T-helper 17 cell (primary cell): ENCODE measurements around the gene SND1. TPM values are rescaled to one million over a fixed set of nuclear protein-coding genes. Genes with fewer than 3 reads are reported as not detected.

ENCODE experiments used
- ATAC-seq: fragments of 150-1000 bp; cut with Tn5 transposase; 2 replicates; pipeline ENCODE4 v1.10.0; 2021; ENCODE audit warnings: mild to moderate bottlenecking, moderate library complexity
- DNase-seq, 3 donors: peaks; one replicate each; pipeline versions ENCODE4 v3.0.0 to v3.0.0-alpha.2; 2020 to 2021
- H3K9me3 ChIP-seq: one replicate; pipeline ENCODE4 v1.7.0; 2013; ENCODE audit warnings: low read length, mild to moderate bottlenecking; ENCODE audit not compliant: control insufficient read depth, poor library complexity, severe bottlenecking
- H3K27ac Mint-ChIP-seq: one replicate; pipeline ENCODE4 v1.8.0; 2022; ENCODE audit warnings: mild to moderate bottlenecking, moderate library complexity, mixed read lengths
- H3K27me3 Mint-ChIP-seq: one replicate; pipeline ENCODE4 v1.8.0; 2022; ENCODE audit warnings: mixed read lengths
- H3K36me3 Mint-ChIP-seq: one replicate; pipeline ENCODE4 v1.8.0; 2022; ENCODE audit warnings: low read depth, mixed read lengths
- H3K4me1 Mint-ChIP-seq: one replicate; pipeline ENCODE4 v1.8.0; 2022; ENCODE audit warnings: mild to moderate bottlenecking, mixed read lengths
- H3K4me3 Mint-ChIP-seq: one replicate; pipeline ENCODE4 v1.8.0; 2022; ENCODE audit warnings: mild to moderate bottlenecking, moderate library complexity, mixed read lengths
- total RNA-seq, 4 donors: library from RNA in 2 of 4; stranded (reverse) in 2 of 4; gene quantifications; one replicate each; pipeline ENCODE4 v1.2.3 and lab custom pipeline; 2022 to 2026

Gene SND1
- total RNA-seq, 2 donors from 2014 or later, result 201 to 208 TPM

DNA sequence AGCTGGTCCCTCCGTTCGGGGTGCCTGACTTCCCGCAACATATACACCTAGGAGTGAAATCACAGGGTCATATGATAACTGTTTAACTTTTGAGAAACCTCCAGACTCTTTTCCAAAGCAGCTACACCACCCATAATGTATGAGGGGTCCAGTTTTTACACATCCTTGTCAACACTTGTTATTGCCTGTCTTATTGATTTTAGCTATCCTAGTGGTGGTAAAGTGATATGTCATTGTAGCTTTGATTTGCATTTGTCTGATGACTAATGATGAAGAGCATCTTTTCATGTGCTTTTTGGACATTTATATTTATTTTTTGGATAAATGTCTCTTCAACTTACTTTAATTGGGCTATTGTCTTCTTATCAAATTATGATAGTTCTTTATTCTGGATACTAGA is 29.0 kb downstream of the SND1 start:
- no peak for DNase-seq
- H3K27me3 Mint-ChIP-seq, result no peaks in the 10 kb centered on the region
- H3K9me3 ChIP-seq, result peaks cover 12% of the 10 kb centered on the region
- peaks cover 21% of the 10 kb centered on the region for H3K4me1 Mint-ChIP-seq
- H3K4me3 Mint-ChIP-seq, result no peak overlapping the region
- no peak for ATAC-seq
- H3K27ac Mint-ChIP-seq, result no peak overlapping the region
- H3K36me3 Mint-ChIP-seq, result peaks cover 2% of the 10 kb centered on the region

DNA sequence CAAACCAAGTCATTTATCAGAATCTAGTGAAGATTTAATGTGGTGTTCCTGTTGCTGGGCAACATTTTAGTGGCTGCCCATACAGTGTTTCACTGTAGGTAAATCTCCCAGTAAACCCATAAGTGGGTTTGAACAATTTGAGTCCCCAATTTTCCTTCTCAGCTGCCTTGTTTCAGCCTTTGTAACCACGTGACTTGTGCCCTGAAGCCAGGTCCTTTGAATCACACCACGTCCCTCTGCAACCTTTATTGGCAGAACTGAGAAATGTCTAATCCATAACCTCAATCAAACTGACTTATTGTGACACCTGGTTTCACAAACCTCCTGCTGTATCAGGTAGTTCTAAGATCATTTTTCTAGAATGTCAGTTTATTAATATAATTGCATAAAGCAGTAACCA is 30.1 kb downstream of the SND1 start:
- DNase-seq, result no peak
- Mint-ChIP-seq H3K27me3 (no peaks in the 10 kb centered on the region), H3K4me3 (no peak overlapping the region), H3K4me1 (peaks cover 23% of the 10 kb centered on the region), H3K36me3 (peaks cover 2% of the 10 kb centered on the region), H3K27ac (no peak overlapping the region)
- peaks cover 12% of the 10 kb centered on the region for H3K9me3 ChIP-seq
- ATAC-seq, result no peak

DNA sequence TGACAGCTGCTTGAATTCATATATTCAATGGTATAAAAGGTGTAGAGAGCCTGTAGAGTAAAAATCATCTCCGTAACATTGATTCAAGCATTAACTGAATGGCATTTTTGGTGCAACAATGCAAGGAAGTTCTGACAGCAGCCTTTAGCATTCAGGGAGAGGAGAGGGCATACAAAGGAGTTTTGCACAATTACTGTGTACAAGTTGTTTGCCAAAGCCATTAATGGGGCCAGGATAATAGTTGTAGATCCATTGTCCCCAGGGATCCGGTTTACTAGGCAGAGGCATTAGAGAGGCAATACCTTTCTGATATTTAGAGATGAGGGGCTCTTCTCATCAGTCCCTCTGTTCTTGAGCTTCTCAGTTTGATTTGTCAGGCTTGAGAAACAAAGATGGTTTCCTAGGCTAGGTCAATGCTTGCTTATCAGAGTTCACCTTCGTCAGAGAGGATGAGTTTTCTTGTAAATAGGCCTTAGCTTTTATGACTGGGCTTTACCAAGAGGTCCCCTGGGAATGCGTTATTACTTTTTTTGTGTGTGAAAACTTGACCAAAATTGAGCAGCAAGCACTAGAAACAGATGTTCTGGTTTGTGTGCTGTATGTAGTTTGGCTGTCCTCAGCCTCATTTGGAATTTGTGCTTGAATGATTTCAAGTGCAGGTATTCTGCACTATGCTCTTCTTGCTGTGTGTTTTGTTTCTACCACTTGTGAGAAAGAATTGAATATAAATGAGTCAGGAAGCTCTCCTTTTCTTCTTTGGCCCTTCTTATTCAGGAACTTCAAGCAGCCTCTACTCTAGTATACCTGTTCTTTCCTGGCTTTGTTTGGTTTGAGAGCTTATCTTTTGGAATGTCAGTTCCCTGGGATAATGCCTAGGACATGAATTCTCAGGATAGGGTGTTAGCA is 32.0 kb downstream of the SND1 start:
- Mint-ChIP-seq H3K27me3 (no peaks in the 10 kb centered on the region), H3K4me1 (peaks cover 23% of the 10 kb centered on the region), H3K27ac (no peak overlapping the region), H3K36me3 (peaks cover 2% of the 10 kb centered on the region), H3K4me3 (no peak overlapping the region)
- ATAC-seq, result no peak
- DNase-seq, result no peak
- peaks cover 7% of the 10 kb centered on the region for H3K9me3 ChIP-seq

- no peak for DNase-seq
- H3K4me1 Mint-ChIP-seq, result peaks cover 35% of the 10 kb centered on the region
- no peak overlapping the region for H3K4me3 Mint-ChIP-seq
- no peaks in the 10 kb centered on the region for H3K27me3 Mint-ChIP-seq
- no peaks in the 10 kb centered on the region for H3K9me3 ChIP-seq
- H3K27ac Mint-ChIP-seq, result no peak overlapping the region
- peaks cover 14% of the 10 kb centered on the region for H3K36me3 Mint-ChIP-seq
- no peak for ATAC-seq
Measured at GRCh38 chr7:127689194-127689772, 37.3 kb downstream of the SND1 start.

DNA sequence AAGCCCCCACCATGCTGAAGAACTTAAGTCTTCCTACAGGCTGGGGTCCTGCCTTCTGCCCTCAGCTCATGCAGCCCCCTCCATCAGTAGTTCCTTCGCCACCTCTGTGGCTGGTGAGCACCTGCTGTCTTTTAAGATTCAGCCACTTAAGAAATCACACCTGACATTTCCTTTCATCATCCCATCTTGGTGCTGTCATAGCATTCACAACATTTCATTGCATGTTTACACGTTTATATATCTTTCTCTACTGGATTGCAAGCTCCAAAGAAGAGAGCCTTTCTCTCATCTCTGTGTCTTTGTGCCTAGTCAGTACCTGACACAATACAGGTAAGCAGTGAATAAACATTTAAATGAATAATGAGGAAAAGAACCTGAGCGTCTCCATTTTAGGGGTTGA is 38.3 kb downstream of the SND1 start:
- H3K4me3 Mint-ChIP-seq, result no peak overlapping the region
- H3K4me1 Mint-ChIP-seq, result peaks cover 31% of the 10 kb centered on the region
- ATAC-seq, result no peak
- no peaks in the 10 kb centered on the region for H3K27me3 Mint-ChIP-seq
- no peaks in the 10 kb centered on the region for H3K9me3 ChIP-seq
- H3K27ac Mint-ChIP-seq, result peak overlapping the region; percentile 91
- peaks cover 14% of the 10 kb centered on the region for H3K36me3 Mint-ChIP-seq
- no peak for DNase-seq

- H3K9me3 ChIP-seq, result no peaks in the 10 kb centered on the region
- Mint-ChIP-seq H3K36me3 (peaks cover 16% of the 10 kb centered on the region), H3K4me1 (peaks cover 32% of the 10 kb centered on the region), H3K4me3 (no peak overlapping the region), H3K27ac (no peak overlapping the region), H3K27me3 (no peaks in the 10 kb centered on the region)
- ATAC-seq (no peak), DNase-seq (no peak)
Measured at GRCh38 chr7:127690806-127691205, 38.8 kb downstream of the SND1 start.

DNA sequence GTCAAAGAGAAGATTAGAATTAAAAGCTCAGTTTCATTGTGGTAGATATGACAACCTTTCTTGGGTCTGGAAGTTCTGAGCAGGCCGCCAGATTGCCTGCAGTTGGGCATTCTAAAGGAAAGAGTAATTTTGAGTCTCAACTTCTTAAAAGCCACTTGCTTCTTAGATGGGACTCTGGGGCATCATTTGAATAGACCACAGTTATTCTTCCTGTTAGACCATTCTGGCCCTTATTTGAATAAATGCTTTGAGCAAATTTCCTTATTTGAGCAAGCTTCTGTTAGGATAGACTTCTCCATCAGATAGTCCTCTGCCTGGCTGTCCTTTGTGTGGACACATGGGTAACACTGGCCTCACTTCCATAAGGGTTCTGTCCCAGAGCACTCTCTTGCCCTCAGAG is 40.2 kb downstream of the SND1 start:
- peaks cover 17% of the 10 kb centered on the region for H3K36me3 Mint-ChIP-seq
- peaks cover 28% of the 10 kb centered on the region for H3K4me1 Mint-ChIP-seq
- peak overlapping the region; percentile 16 for H3K27ac Mint-ChIP-seq

DNA sequence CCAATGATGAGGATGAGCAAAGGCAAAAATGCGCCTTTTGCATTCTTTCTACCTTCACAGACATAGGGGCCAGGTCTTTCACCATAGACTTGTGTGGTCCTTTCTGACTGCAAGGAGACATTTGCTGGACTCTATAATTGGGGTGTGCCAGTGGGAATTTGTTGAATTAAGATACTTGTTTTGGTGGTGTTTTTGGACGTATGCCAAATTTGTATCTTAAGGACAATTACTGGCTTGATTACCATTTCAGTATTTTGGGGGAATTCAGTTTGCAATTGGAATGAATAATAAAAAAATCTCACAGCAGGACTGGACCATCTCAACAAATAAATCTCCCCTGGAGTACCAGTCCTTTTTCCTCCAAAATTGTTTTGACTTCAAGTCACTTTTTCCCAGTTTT is 47.9 kb downstream of the SND1 start:
- no peak overlapping the region for H3K4me3 Mint-ChIP-seq
- ATAC-seq, result no peak
- H3K27ac Mint-ChIP-seq, result peak overlapping the region; percentile 9
- H3K4me1 Mint-ChIP-seq, result peaks cover 10% of the 10 kb centered on the region
- H3K36me3 Mint-ChIP-seq, result peaks cover 3% of the 10 kb centered on the region
- H3K27me3 Mint-ChIP-seq, result no peaks in the 10 kb centered on the region
- H3K9me3 ChIP-seq, result no peaks in the 10 kb centered on the region
- no peak for DNase-seq

More for the DNA sequence above, 40.2 kb downstream of the SND1 start:
- no peak for ATAC-seq
- H3K27me3 Mint-ChIP-seq, result no peaks in the 10 kb centered on the region
- H3K9me3 ChIP-seq, result no peaks in the 10 kb centered on the region
- H3K4me3 Mint-ChIP-seq, result no peak overlapping the region
- DNase-seq, result no peak

DNA sequence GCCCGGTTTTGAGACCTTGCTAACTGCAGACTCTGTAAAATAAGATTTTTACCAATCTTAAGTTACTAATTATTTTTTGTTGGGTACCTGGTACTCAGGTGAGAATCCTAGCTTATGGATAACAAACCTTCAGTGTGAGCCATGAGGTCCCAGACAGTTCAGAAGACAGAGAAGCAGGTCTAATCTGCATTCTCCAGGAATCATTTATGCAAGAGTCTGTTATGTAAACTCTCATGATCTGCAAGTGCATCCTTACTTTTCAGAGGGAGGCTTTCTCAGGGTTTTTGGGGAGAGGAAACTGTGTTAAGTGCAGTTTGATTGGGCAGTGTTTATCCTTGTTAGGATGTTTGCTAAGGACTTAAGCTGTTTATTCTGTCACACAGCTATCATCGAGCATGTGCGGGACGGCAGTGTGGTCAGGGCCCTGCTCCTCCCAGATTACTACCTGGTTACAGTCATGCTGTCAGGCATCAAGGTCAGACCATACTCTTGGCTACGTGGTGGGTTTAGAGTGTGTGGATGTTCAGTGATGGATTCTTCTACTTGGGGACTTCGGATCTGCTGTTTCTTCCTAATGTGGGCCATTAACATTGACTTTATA is 50.2 kb downstream of the SND1 start:
- no peak overlapping the region for H3K4me3 Mint-ChIP-seq
- H3K4me1 Mint-ChIP-seq, result peaks cover 7% of the 10 kb centered on the region
- peak overlapping the region; percentile 37 for H3K27ac Mint-ChIP-seq
- H3K9me3 ChIP-seq, result no peaks in the 10 kb centered on the region
- peaks cover 3% of the 10 kb centered on the region for H3K36me3 Mint-ChIP-seq
- DNase-seq (no peak), ATAC-seq (no peak)
- no peaks in the 10 kb centered on the region for H3K27me3 Mint-ChIP-seq

- H3K27ac Mint-ChIP-seq, result no peak overlapping the region
- H3K36me3 Mint-ChIP-seq, result peaks cover 7% of the 10 kb centered on the region
- DNase-seq (no peak), ATAC-seq (no peak)
- H3K4me1 Mint-ChIP-seq, result peaks cover 7% of the 10 kb centered on the region
- no peak overlapping the region for H3K4me3 Mint-ChIP-seq
- H3K9me3 ChIP-seq, result no peaks in the 10 kb centered on the region
- no peaks in the 10 kb centered on the region for H3K27me3 Mint-ChIP-seq
Measured at GRCh38 chr7:127702938-127703337, 50.9 kb downstream of the SND1 start.

GRCh38 chr7:127704211-127704610 is 52.2 kb downstream of the SND1 start:
- DNase-seq (no peak), ATAC-seq (no peak)
- H3K4me1 Mint-ChIP-seq, result peaks cover 7% of the 10 kb centered on the region
- no peaks in the 10 kb centered on the region for H3K9me3 ChIP-seq
- no peak overlapping the region for H3K4me3 Mint-ChIP-seq
- H3K27me3 Mint-ChIP-seq, result no peaks in the 10 kb centered on the region
- peaks cover 7% of the 10 kb centered on the region for H3K36me3 Mint-ChIP-seq
- peak overlapping the region; percentile 60 for H3K27ac Mint-ChIP-seq

GRCh38 chr7:127705461-127705959 is 53.5 kb downstream of the SND1 start:
- ATAC-seq (no peak), DNase-seq (no peak)
- peak overlapping the region; percentile 60 for H3K27ac Mint-ChIP-seq
- peaks cover 4% of the 10 kb centered on the region for H3K4me1 Mint-ChIP-seq
- no peaks in the 10 kb centered on the region for H3K27me3 Mint-ChIP-seq
- peaks cover 2% of the 10 kb centered on the region for H3K9me3 ChIP-seq
- H3K36me3 Mint-ChIP-seq, result peaks cover 10% of the 10 kb centered on the region
- H3K4me3 Mint-ChIP-seq, result no peak overlapping the region

DNA sequence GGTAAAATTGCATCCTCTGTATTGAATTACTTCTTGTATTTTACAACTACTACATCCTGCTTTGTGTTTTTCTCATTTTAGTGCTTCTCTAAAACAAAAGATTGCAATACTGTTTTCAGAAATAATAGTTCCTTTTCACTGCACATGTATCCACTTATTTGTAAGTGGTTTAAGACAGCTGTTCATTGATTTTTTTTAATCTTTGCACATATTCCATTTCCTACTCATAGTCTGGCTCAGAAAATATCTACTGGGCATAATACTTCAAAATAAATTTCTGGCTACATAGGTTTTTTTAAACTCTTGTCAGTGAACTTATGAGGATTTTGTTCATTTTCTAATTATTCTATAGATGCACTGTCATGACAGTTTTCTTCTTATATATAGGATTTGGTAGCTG is 54.8 kb downstream of the SND1 start:
- ATAC-seq (no peak), DNase-seq (no peak)
- Mint-ChIP-seq H3K4me3 (no peak overlapping the region), H3K27ac (peak overlapping the region; percentile 21), H3K36me3 (peaks cover 16% of the 10 kb centered on the region), H3K4me1 (peaks cover 4% of the 10 kb centered on the region), H3K27me3 (no peaks in the 10 kb centered on the region)
- peaks cover 8% of the 10 kb centered on the region for H3K9me3 ChIP-seq
